HG02885 (cell line): ENCODE data around the gene ZNF524.

Experiments
- ATAC-seq: cut with Tn5 transposase; IDR thresholded peaks from one replicate; pipeline ENCODE4 v1.9.1; 2021; ENCODE audit warnings: mild to moderate bottlenecking; ENCODE audit not compliant: unreplicated experiment, poor library complexity

The ZNF524 gene

GRCh38 chr19:55599468-55599841 is 633 bp upstream of the ZNF524 start, which contains the start of gene FIZ1:
Gene FIZ1 (minus strand): TSS chr19:55599517. CDS start chr19:55597865, 1,652 bp downstream.
- peak; percentile 60 for ATAC-seq

- no peak for ATAC-seq
Measured at GRCh38 chr19:55600662-55601028, 557 bp downstream of the ZNF524 start.

GRCh38 chr19:55601084-55601483 is 996 bp downstream of the ZNF524 start:
- no peak for ATAC-seq

GRCh38 chr19:55602104-55603001 is 2.3 kb downstream of the ZNF524 start:
- ATAC-seq: no peak

GRCh38 chr19:55603115-55603514 is 3.0 kb downstream of the ZNF524 start:
- ATAC-seq: no peak

GRCh38 chr19:55603581-55604292 is 3.6 kb downstream of the ZNF524 start:
- no peak for ATAC-seq

GRCh38 chr19:55605207-55605636 is 5.1 kb downstream of the ZNF524 start:
- peak; percentile 79 for ATAC-seq

- peak; percentile 30 for ATAC-seq
Measured at GRCh38 chr19:55605637-55606470, 5.8 kb downstream of the ZNF524 start, which contains the start of gene ZNF865. Gene ZNF865 (plus strand): TSS chr19:55605647. CDS start chr19:55613619, 7,972 bp downstream.

- no peak for ATAC-seq
Measured at GRCh38 chr19:55606471-55606787, 6.3 kb downstream of the ZNF524 start.

- ATAC-seq: no peak
Measured at GRCh38 chr19:55606817-55607216, 6.7 kb downstream of the ZNF524 start.

- no peak for ATAC-seq
Measured at GRCh38 chr19:55609326-55609725, 9.2 kb downstream of the ZNF524 start.

- ATAC-seq: no peak
Measured at GRCh38 chr19:55611300-55611982, 11.4 kb downstream of the ZNF524 start.

GRCh38 chr19:55611983-55612645 is 12.0 kb downstream of the ZNF524 start:
- ATAC-seq: no peak

- no peak for ATAC-seq
Measured at GRCh38 chr19:55613396-55613795, 13.3 kb downstream of the ZNF524 start.

GRCh38 chr19:55613930-55614710 is 14.0 kb downstream of the ZNF524 start:
- no peak for ATAC-seq

- no peak for ATAC-seq
Measured at GRCh38 chr19:55614711-55615542, 14.8 kb downstream of the ZNF524 start.

- no peak for ATAC-seq
Measured at GRCh38 chr19:55615543-55616394, 15.7 kb downstream of the ZNF524 start.
